Fibroblast of skin of scalp (primary cell): Measurements from ENCODE around the gene RPL28.
A peak's percentile ranks its signal among the peaks of the same experiment; 100 is the strongest.

Experiments
- DNase-seq: peaks from one replicate; pipeline ENCODE4 v3.0.0-alpha.2; 2013

Gene RPL28

GRCh38 chr19:55373993-55374757 is 11.6 kb upstream of the RPL28 start:
- peak; percentile 35 for DNase-seq

- no peak for DNase-seq
Measured at GRCh38 chr19:55376241-55376933, 9.3 kb upstream of the RPL28 start, which contains the start of gene TMEM190. Gene TMEM190, plus strand, starts transcription at chr19:55376826. Its CDS starts 28 bp downstream, at chr19:55376854.

GRCh38 chr19:55377356-55378131 is 8.2 kb upstream of the RPL28 start:
- DNase-seq: no peak

- DNase-seq: no peak
Measured at GRCh38 chr19:55379174-55379573, 6.6 kb upstream of the RPL28 start.

- no peak for DNase-seq
Measured at GRCh38 chr19:55382013-55382412, 3.7 kb upstream of the RPL28 start.

- no peak for DNase-seq
Measured at GRCh38 chr19:55382522-55383054, 3.1 kb upstream of the RPL28 start.

- DNase-seq: peak; percentile 64
Measured at GRCh38 chr19:55383279-55384130, 2.2 kb upstream of the RPL28 start.

- DNase-seq: no peak
Measured at GRCh38 chr19:55384131-55384919, 1.4 kb upstream of the RPL28 start, which contains the start of gene TMEM238. Gene TMEM238, minus strand, starts transcription at chr19:55384292. Its CDS starts 33 bp downstream, at chr19:55384259.

GRCh38 chr19:55384920-55385723 is 610 bp upstream of the RPL28 start:
- peak; percentile 96 for DNase-seq

GRCh38 chr19:55386493-55386971 is 800 bp downstream of the RPL28 start:
- no peak for DNase-seq

- DNase-seq: no peak
Measured at GRCh38 chr19:55387736-55388497, 2.2 kb downstream of the RPL28 start.

- no peak for DNase-seq
Measured at GRCh38 chr19:55389386-55390317, 3.9 kb downstream of the RPL28 start.

GRCh38 chr19:55390461-55390880 is 4.7 kb downstream of the RPL28 start:
- peak; percentile 35 for DNase-seq

- DNase-seq: no peak
Measured at GRCh38 chr19:55391191-55391670, 5.5 kb downstream of the RPL28 start.

GRCh38 chr19:55391702-55392615 is 6.2 kb downstream of the RPL28 start:
- DNase-seq: no peak
